Prostate gland (tissue), 2 donors: ENCODE measurements around the gene CRYBB1. TPM values are rescaled to one million over a fixed set of nuclear protein-coding genes. Genes with fewer than 3 reads are reported as not detected.

ENCODE experiments used
- DNase-seq: peaks from one replicate; pipeline ENCODE4 v3.0.0-alpha.2; 2019; ENCODE audit warnings: low spot score
- H3K27ac ChIP-seq, 2 donors: fragments of 200-600 bp; sonication (generic); 2 replicates each; pipeline ENCODE4 v1.5.1; 2017 to 2019
- H3K27me3 ChIP-seq: fragments of 200-600 bp; sonication (generic); replicated peaks from 2 replicates; pipeline ENCODE4 v1.5.1; 2019; ENCODE audit not compliant: insufficient read depth
- H3K36me3 ChIP-seq, 2 donors: fragments of 200-600 bp; sonication (generic); 1 replicate in 1 of 2; 2 replicates in 1 of 2; pipeline versions ENCODE4 v1.5.1 to v1.8.1; 2017 to 2019
- H3K4me1 ChIP-seq: fragments of 200-600 bp; sonication (generic); replicated peaks from 2 replicates; pipeline ENCODE4 v1.5.1; 2019
- H3K4me3 ChIP-seq, 2 donors: fragments of 200-600 bp; sonication (generic); 2 replicates each; pipeline ENCODE4 v1.5.1; 2017 to 2019
- H3K9me3 ChIP-seq: fragments of 200-600 bp; sonication (generic); 2 replicates; pipeline ENCODE4 v1.5.1; 2017
- POLR2A ChIP-seq: fragments of 450-650 bp; IDR thresholded peaks from one replicate; pipeline ENCODE4 v1.6.1; 2016; ENCODE audit warnings: antibody characterized with exemption, mild to moderate bottlenecking
- POLR2AphosphoS5 ChIP-seq: sonication (generic); formaldehyde crosslinking; IDR thresholded peaks from one replicate; pipeline ENCODE4 v1.6.1; 2017; ENCODE audit warnings: antibody characterized with exemption
- WGBS: methylation state at CpG from one replicate; pipeline ENCODE4 v1.1.5; 2018; 5-methylcytosine and 5-hydroxymethylcytosine counted together
- intact Hi-C: fragments of 100-400 bp; cut with DNase I; formaldehyde crosslinking; loops from one replicate; pipeline ENCODE4 v1.14.2; 2022
- total RNA-seq, 2 donors: library from RNA; depleted of rRNA; stranded (reverse); fragments of >200 nt; gene quantifications; one replicate each; pipeline ENCODE4 v1.1.0, GENCODE V29; 2016
- TF ChIP-seq, protein P1 (sequence below), 4 experiments: fragments of 200-600 bp in 2 of 4; fragments of 450-650 bp in 2 of 4; sonication (generic) in 2 of 4; IDR thresholded peaks; 1 replicate in 3 of 4; 2 replicates in 1 of 4; pipeline ENCODE4 v1.5.1; 2016 to 2019; ENCODE audit warnings: antibody characterized with exemption in 4 of 4, mild to moderate bottlenecking in 2 of 4, moderate library complexity in 2 of 4

CRYBB1 gene
- total RNA-seq, 2 donors from 2014 or later: 0.36 TPM; not detected in 1

DNA sequence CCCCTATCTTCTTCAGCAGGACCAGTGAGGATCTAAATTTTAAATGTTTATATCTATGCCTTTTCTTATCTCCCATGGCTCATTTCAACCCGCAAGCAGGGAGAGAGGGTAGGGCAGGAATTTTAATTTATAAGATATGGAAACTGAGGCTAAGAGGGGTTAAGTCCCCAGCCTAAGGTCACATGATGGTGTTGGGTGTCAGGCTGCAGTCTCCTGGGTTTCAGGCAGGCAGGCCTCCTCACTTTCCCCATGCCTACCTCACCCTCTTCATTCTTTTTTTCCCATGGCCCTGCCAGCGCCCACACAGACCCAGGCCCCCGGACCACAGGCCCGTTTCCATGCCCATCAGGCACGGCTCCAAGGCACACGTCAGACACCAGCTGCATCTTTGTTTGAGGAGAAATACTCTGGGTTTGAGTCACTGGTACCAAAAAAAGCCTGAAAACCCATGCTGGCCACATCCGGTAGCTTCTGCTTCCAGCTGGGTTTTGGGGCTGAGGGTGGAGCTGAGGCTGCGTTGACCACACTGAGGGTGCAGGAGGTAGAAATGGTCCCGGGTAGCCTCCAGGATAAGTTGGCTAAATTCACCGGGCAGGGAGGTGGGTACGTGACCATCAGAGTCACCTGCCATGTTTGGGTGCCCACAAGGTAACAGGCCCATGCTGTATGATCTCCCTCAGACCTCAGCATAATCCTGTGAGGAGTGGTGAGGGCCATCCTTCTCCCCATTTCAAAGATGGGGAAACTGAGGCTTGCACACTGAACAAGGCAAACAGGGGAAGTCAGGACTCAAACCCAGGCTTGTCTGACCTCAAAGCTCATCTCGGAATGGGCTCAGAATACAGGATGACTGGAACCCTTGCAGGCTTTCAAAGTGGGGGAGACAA lies 7.5 kb downstream of the CRYBB1 start:
- intact Hi-C loops: no loop called here
- TF ChIP-seq POLR2AphosphoS5: no peak
- TF ChIP-seq, protein P1, sequence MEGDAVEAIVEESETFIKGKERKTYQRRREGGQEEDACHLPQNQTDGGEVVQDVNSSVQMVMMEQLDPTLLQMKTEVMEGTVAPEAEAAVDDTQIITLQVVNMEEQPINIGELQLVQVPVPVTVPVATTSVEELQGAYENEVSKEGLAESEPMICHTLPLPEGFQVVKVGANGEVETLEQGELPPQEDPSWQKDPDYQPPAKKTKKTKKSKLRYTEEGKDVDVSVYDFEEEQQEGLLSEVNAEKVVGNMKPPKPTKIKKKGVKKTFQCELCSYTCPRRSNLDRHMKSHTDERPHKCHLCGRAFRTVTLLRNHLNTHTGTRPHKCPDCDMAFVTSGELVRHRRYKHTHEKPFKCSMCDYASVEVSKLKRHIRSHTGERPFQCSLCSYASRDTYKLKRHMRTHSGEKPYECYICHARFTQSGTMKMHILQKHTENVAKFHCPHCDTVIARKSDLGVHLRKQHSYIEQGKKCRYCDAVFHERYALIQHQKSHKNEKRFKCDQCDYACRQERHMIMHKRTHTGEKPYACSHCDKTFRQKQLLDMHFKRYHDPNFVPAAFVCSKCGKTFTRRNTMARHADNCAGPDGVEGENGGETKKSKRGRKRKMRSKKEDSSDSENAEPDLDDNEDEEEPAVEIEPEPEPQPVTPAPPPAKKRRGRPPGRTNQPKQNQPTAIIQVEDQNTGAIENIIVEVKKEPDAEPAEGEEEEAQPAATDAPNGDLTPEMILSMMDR (IDR thresholded peaks at IDR 0.05): no peak
- TF ChIP-seq POLR2A: no peak
- no peak for DNase-seq

DNA sequence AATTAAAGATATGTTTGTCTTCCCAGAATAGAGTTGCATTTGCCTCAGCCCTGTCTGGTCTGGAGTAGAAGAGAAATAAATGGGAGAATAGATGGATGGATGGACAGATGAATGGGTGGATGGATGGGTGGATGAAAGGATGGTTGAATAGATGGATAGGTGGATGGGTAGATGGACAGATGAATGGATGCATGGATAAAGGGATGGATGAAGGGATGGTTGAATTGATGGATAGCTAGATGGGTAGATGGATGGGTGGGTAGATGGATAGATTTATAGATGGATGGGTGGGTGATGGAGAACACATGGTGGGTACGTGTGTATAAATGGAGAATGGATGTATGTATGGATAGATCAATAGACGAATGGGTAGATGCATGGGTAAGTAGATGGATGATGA lies 8.5 kb downstream of the CRYBB1 start:
- no peaks in the 10 kb centered on the region for H3K4me1 ChIP-seq
- TF ChIP-seq, protein P1 (IDR thresholded peaks at IDR 0.05): no peak
- no peak for TF ChIP-seq POLR2AphosphoS5
- TF ChIP-seq POLR2A: no peak
- H3K27me3 ChIP-seq: no peaks in the 10 kb centered on the region
- 89% methylated on average over 2 of the region's 2 CpGs for WGBS
- H3K9me3 ChIP-seq: no peaks in the 10 kb centered on the region
- intact Hi-C loops: no loop called here
- H3K4me3 ChIP-seq: no peak overlapping the region
- DNase-seq: no peak
- no peaks in the 10 kb centered on the region for H3K36me3 ChIP-seq
- no peak overlapping the region for H3K27ac ChIP-seq

More for the DNA sequence above, 7.5 kb downstream of the CRYBB1 start:
- WGBS: 76% methylated on average over 11 of the region's 12 CpGs
- Histone ChIP-seq H3K4me1 (no peaks in the 10 kb centered on the region), H3K9me3 (no peaks in the 10 kb centered on the region), H3K27ac (no peak overlapping the region), H3K4me3 (no peak overlapping the region), H3K36me3 (no peaks in the 10 kb centered on the region), H3K27me3 (no peaks in the 10 kb centered on the region)

DNA sequence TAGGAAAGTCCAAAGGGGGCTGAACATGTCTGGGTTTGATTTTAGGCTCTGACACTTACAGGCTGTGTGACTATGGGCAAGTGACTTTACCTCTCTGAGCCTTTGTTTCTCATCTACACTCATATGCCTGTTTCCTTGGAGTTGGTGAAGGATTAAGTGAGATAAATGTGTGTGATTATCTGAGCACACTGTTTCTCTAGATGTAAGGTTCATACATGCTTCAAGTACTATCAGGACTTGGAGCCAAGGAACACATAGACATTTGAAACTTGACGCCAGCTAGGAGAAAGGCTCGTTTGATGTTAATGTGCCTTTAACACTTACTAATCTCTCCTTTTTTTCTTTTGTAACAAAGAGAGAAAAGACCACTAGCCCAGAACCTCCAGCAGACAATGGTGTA lies 9.7 kb downstream of the CRYBB1 start:
- H3K4me1 ChIP-seq: no peaks in the 10 kb centered on the region
- no peak overlapping the region for H3K4me3 ChIP-seq
- H3K9me3 ChIP-seq: no peaks in the 10 kb centered on the region
- WGBS: 13% methylated on average over 2 of the region's 2 CpGs
- H3K27me3 ChIP-seq: no peaks in the 10 kb centered on the region
- H3K36me3 ChIP-seq: no peaks in the 10 kb centered on the region
- no peak overlapping the region for H3K27ac ChIP-seq
- TF ChIP-seq POLR2AphosphoS5: no peak
- TF ChIP-seq, protein P1 (IDR thresholded peaks at IDR 0.05): no peak
- TF ChIP-seq POLR2A: no peak
- DNase-seq: no peak
- intact Hi-C loops: no loop called here

DNA sequence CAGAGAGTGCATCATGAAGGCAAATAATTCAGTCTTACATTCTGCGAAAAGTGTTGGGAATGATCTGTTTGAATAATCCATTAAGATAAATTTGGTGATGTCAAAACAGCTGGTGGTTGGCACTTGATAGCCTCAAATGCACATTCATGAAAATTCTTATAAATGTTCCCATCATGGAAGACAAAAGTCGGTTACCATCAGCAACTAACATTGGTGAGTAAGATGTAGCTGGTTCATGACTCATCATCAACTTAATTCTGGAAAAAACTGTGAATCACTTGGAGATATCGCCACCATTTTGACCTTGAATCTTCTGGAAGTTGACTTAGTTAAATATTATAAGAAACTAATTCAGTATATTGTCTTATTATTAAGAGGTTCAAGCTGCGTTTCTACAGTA lies 11.2 kb downstream of the CRYBB1 start:
- intact Hi-C loops: no loop called here
- no peak overlapping the region for H3K4me3 ChIP-seq
- no peaks in the 10 kb centered on the region for H3K27me3 ChIP-seq
- DNase-seq: no peak
- H3K4me1 ChIP-seq: no peaks in the 10 kb centered on the region
- WGBS: 91% methylated on average over 4 of the region's 4 CpGs
- H3K36me3 ChIP-seq: no peaks in the 10 kb centered on the region
- no peaks in the 10 kb centered on the region for H3K9me3 ChIP-seq
- no peak overlapping the region for H3K27ac ChIP-seq
- TF ChIP-seq POLR2AphosphoS5 (no peak), POLR2A (no peak)
- TF ChIP-seq, protein P1 (IDR thresholded peaks at IDR 0.05): no peak

DNA sequence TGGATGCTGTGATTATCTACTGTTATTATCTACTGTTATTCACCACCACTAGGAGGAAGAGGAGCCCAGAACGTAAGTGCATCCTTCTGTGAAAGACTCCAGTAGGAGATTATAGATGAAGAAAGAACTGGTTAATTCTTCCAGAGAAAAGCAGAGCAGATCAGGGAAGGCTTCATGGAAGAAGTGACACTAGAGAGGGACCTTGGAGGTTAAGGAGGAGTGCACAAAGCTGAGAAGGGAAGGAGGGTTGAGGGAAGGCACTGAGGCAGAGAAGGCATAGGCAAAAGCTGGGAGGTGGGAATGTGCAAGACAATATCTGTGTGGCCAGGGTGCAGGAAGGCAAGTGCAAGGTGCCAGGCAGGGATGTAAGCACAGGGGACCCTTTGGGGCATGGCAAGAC lies 13.5 kb downstream of the CRYBB1 start:
- DNase-seq: no peak
- intact Hi-C loops: no loop called here
- H3K27ac ChIP-seq: no peak overlapping the region
- no peaks in the 10 kb centered on the region for H3K4me1 ChIP-seq
- TF ChIP-seq, protein P1 (IDR thresholded peaks at IDR 0.05): no peak
- TF ChIP-seq POLR2A (no peak), POLR2AphosphoS5 (no peak)
- H3K9me3 ChIP-seq: no peaks in the 10 kb centered on the region
- H3K4me3 ChIP-seq: no peak overlapping the region
- no peaks in the 10 kb centered on the region for H3K36me3 ChIP-seq
- WGBS: 74% methylated on average over 1 of the region's 1 CpG
- H3K27me3 ChIP-seq: no peaks in the 10 kb centered on the region
